BLaER1 (cell line): ENCODE results near the gene TXN.

ENCODE experiments used
- H3K27ac ChIP-seq: shearing (Covaris generic); formaldehyde crosslinking; 2 replicates; pipeline ENCODE4 v1.8.1; 2022
- H3K27me3 ChIP-seq: shearing (Covaris generic); formaldehyde crosslinking; 2 replicates; pipeline ENCODE4 v1.8.1; 2022
- H3K36me3 ChIP-seq: shearing (Covaris generic); formaldehyde crosslinking; 2 replicates; pipeline ENCODE4 v1.8.1; 2022
- H3K4me1 ChIP-seq: shearing (Covaris generic); formaldehyde crosslinking; 2 replicates; pipeline ENCODE4 v1.8.1; 2022
- H3K4me2 ChIP-seq: shearing (Covaris generic); formaldehyde crosslinking; 2 replicates; pipeline ENCODE4 v1.8.1; 2022
- H3K4me3 ChIP-seq: shearing (Covaris generic); formaldehyde crosslinking; 2 replicates; pipeline ENCODE4 v1.8.1; 2022
- H3K9ac ChIP-seq: shearing (Covaris generic); formaldehyde crosslinking; 2 replicates; pipeline ENCODE4 v1.8.1; 2022
- H3K9me3 ChIP-seq: shearing (Covaris generic); formaldehyde crosslinking; 2 replicates; pipeline ENCODE4 v1.8.1; 2022
- H4K20me1 ChIP-seq: shearing (Covaris generic); formaldehyde crosslinking; 2 replicates; pipeline ENCODE4 v1.8.1; 2022
- Cebpa-rat ChIP-seq: shearing (Covaris generic); IDR thresholded peaks from 2 replicates; pipeline ENCODE4 v1.8.1; 2022

Gene TXN

DNA sequence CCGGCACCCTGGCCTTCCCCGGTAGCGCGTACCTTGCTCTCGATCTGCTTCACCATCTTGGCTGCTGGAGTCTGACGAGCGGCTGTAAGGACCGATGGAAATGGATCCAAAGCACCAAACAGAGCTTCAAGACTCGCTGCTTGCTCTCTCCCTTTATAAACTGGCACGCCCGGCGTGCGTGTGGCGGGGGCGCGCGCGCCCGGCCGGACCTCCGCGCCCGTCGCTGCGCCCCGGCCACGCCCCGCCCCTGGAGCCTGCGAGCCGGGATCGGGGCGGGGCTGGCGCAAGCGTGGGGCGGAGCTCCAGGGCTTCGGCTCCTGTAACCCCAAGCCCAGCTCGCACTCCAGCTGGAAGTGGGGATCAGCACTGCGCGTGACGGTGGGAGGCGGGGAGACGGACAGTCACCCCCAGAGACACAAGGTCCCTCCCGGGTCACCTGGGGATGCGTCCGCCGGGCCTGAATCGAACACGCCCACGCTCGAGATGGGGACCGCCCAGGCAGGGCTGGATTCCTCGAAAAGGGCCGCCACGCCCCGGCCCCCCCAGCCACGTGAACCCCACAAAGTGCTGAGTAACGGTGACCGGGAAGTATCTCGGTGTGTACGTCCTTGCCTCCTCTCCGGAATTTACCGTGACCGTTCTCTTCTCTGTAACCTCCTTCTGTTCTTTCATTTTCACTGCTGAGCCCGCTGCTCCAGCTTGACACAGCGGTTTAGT, at the start of gene TXN:
TSS of gene TXN (minus strand) at position 128 of the 717 bp plus-strand sequence. CDS start at position 56, 72 bp downstream.
- H3K9ac ChIP-seq = peak within 1 kb of the TSS; percentile 92
- H3K36me3 ChIP-seq = peaks cover 3% of the 10 kb centered on the region; the same call in 1 of the 2 replicates
- H3K4me3 ChIP-seq = peak within 1 kb of the TSS; percentile 94
- H3K27me3 ChIP-seq = no peaks in the 10 kb centered on the region
- H3K4me2 ChIP-seq = peak within 1 kb of the TSS; percentile 94
- peaks cover 31% of the 10 kb centered on the region for H3K4me1 ChIP-seq
- peaks cover 41% of the 10 kb centered on the region for H4K20me1 ChIP-seq
- no peak for TF ChIP-seq Cebpa-rat
- no peaks in the 10 kb centered on the region for H3K9me3 ChIP-seq
- peak within 1 kb of the TSS; percentile 93 for H3K27ac ChIP-seq

DNA sequence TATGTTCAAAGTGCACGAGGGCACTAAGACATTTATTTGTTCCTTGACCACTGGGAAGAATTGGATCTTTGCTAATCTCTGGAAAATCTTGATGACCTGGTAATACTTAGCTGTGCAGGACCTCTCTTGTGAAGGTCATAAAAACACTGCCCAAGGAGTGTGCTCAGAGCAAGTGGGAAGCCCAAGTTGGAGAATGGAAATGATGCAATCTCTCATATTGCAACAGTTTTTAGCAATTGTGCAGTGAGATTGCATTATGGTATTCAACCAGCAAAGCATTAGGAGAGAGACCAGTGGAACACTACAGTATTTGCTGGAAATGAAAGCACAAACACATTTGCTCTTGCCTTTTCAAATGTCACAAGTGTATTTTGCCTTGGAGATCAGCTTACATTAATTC, 46.8 kb upstream of the TXN start:
- Histone ChIP-seq H3K27ac (no peak overlapping the region), H3K4me1 (no peaks in the 10 kb centered on the region), H4K20me1 (no peaks in the 10 kb centered on the region), H3K4me2 (no peak overlapping the region), H3K36me3 (no peaks in the 10 kb centered on the region), H3K4me3 (no peak overlapping the region), H3K27me3 (no peaks in the 10 kb centered on the region), H3K9me3 (no peaks in the 10 kb centered on the region; the same call in 1 of the 2 replicates), H3K9ac (no peak overlapping the region)
- TF ChIP-seq Cebpa-rat = no peak

DNA sequence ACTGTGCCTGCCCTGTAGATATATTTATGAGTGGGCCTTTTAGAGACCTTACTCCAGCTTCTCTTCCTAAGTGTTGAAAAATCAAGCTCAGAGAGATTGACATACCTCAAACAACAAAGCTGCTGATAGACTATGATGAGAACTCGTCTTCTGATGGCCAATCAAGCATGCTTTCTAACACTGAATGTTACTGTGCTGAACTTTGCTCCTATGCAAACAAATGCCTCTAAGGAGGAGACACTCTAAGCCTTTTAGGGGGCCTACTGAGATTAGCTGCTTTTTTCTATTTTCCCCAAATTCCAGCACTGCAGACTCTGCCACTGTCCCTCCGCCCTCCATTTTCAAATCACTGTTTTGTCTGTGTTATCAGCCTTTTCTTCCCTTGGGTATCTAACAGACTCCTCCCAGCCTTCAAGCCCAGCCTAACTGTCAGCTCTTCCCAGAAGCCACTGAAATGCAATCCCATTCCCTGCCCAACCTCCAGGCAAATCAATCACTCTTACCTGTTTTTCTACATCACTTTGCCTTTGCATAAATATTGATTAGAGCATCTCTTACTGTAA, 41.8 kb upstream of the TXN start:
- Histone ChIP-seq H3K9ac (no peak overlapping the region), H3K4me3 (no peak overlapping the region), H4K20me1 (no peaks in the 10 kb centered on the region), H3K27ac (no peak overlapping the region), H3K4me1 (no peaks in the 10 kb centered on the region), H3K4me2 (no peak overlapping the region), H3K36me3 (no peaks in the 10 kb centered on the region), H3K27me3 (no peaks in the 10 kb centered on the region), H3K9me3 (no peaks in the 10 kb centered on the region)
- TF ChIP-seq Cebpa-rat = no peak

DNA sequence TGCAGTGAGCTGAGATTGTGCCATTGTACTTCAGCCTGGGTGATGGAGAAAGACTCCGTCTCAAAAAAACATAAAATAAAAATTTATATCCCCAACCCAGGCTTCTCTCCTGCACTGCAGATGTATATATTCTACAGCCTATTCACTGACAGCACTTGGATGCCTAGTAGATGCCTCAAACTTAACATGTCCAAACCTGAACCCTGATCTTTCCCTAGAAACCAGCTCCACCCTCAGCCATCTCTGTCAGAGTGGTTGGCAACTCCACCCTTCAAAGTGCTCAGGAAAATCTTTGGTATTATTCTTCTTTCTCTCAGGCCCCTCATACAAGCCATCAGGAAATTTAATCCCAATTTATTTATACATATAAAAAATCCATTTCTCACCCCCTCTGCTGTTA, 36.9 kb upstream of the TXN start:
- Histone ChIP-seq H3K27ac (no peak overlapping the region), H3K9me3 (no peaks in the 10 kb centered on the region), H3K4me2 (no peak overlapping the region), H4K20me1 (no peaks in the 10 kb centered on the region), H3K9ac (no peak overlapping the region), H3K36me3 (no peaks in the 10 kb centered on the region), H3K4me3 (no peak overlapping the region), H3K27me3 (no peaks in the 10 kb centered on the region), H3K4me1 (no peaks in the 10 kb centered on the region)
- no peak for TF ChIP-seq Cebpa-rat

DNA sequence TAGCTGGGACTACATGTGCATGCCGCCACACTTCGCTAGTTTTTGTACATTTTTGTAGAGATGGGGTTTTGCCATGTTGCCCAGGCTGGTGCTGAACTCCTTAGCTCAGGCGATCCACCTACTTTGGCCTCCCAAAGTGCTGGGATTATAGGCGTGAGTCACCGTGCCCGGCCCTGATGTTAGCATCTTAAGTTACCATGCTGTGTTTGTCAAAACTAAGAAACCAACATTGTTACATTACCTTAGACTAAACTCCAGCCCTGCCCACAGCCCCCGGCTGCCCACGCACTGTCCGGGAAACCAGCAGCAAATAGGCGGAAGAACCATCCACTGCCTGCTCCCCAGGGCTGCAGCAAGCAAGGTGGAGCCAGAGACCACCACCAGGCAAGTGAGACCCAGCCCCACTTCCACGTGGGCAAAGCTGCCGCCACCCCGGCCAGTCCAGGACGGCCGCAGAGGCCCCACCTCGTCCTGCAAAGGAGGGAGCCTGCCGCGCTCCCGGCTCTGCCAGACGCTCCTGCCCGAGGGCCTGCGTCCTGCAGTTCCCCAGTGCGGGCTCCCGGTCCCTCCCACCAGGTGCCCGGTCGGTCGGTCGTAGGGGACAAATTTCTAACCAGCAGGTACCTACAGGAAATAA, 35.7 kb upstream of the TXN start:
- Histone ChIP-seq H3K4me2 (no peak overlapping the region), H3K9me3 (no peaks in the 10 kb centered on the region)

DNA sequence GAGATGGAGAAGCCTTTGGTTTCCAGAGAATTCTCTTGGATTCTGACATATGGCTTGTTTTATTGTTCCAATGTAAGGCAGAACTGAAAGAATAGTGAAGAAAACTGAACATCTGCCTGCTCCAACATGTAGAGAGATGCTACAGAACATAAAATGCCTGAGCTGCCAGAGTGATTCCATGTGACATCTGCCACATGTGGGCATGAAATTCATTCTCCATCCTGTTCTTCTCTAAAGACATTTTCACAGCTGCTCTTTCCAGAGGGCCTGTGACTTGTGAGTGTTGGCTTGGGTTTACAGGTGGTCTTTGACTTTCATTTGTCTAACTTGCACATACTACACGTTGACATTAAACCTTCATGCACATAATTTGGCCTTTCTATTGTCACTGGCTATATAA, 33.7 kb upstream of the TXN start:
- no peak overlapping the region for H3K27ac ChIP-seq
- H4K20me1 ChIP-seq = no peaks in the 10 kb centered on the region
- H3K27me3 ChIP-seq = no peaks in the 10 kb centered on the region
- no peaks in the 10 kb centered on the region for H3K4me1 ChIP-seq
- no peak for TF ChIP-seq Cebpa-rat
- no peak overlapping the region for H3K9ac ChIP-seq
- H3K4me2 ChIP-seq = no peak overlapping the region
- no peaks in the 10 kb centered on the region for H3K36me3 ChIP-seq
- H3K4me3 ChIP-seq = no peak overlapping the region
- no peaks in the 10 kb centered on the region for H3K9me3 ChIP-seq

More for the DNA sequence above, 35.7 kb upstream of the TXN start:
- Histone ChIP-seq H3K27me3 (no peaks in the 10 kb centered on the region), H4K20me1 (no peaks in the 10 kb centered on the region), H3K27ac (no peak overlapping the region), H3K4me3 (no peak overlapping the region), H3K4me1 (no peaks in the 10 kb centered on the region), H3K9ac (no peak overlapping the region), H3K36me3 (no peaks in the 10 kb centered on the region)
- no peak for TF ChIP-seq Cebpa-rat

DNA sequence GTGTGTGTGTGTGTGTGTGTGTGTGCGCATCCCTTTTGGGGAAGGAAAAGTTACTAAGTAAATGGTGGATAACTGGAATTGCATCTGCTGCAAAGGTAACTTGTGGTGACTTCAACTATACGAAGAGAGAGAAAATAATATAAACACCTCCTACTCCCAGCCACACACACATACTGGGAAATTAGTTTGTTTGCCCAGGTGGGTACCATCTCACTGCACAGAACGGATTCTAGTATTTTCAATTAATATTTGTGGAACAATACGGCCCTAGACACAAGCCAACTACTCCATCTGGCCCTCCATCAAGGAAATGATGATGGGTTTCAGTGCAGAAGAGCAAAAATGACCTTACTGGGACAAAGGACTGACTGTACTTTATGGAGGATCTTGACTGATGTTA, 32.2 kb upstream of the TXN start:
- Histone ChIP-seq H3K9ac (no peak overlapping the region), H3K27ac (no peak overlapping the region), H3K4me3 (no peak overlapping the region), H3K4me2 (no peak overlapping the region), H3K9me3 (no peaks in the 10 kb centered on the region), H3K4me1 (no peaks in the 10 kb centered on the region), H4K20me1 (no peaks in the 10 kb centered on the region), H3K27me3 (no peaks in the 10 kb centered on the region), H3K36me3 (no peaks in the 10 kb centered on the region)
- no peak for TF ChIP-seq Cebpa-rat

DNA sequence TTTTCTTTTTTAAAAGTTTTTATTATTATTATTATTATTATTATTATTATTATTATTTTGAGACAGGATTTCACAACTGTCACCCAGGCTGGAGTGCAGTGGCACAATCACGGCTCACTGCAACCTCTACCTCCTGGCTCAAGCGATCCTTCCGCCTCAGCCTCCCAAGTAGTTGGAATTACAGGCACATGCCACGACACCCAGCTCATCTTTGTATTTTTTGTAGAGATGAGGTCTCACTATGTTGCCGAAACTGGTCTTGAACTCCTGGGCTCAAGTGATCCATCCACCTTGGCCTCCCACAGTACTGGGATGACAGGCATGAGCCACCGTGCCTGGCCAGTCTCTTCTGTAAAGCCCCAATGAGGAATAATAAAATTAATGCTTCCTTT, 31.0 kb upstream of the TXN start:
- no peak for TF ChIP-seq Cebpa-rat
- H3K4me2 ChIP-seq = no peak overlapping the region
- H3K4me1 ChIP-seq = peaks cover 10% of the 10 kb centered on the region

DNA sequence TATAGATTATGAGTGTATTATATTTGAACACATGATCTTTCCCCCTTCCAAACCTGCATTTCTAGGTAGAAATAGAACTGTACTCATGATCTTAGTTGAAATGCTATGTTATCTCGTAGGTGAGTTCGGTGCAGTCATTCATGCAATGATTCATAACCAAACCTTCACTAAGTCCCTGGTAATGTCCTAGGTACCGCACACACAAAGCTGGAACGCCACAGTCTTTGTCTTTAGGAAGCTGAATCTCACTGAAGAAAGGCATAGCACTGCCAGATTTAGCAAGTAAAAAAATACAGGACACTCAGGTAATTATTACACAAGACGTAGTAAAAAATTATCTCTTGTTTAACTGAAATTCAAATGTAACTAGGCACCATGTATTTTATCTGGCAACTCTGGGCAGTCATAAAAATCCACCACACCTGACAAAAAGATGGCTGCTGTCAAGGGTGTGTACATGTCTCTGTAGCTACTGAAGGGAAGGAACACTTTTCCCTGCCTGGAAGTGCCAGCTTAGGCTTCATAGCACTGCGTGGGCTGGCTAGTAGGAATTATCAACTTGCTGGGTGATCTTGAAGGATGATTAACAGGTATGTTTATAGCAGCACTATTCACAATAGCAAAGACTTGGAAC, 28.0 kb upstream of the TXN start:
- Histone ChIP-seq H3K4me1 (peaks cover 15% of the 10 kb centered on the region), H3K4me3 (no peak overlapping the region), H3K4me2 (no peak overlapping the region), H3K9me3 (no peaks in the 10 kb centered on the region), H3K9ac (no peak overlapping the region), H3K27me3 (no peaks in the 10 kb centered on the region), H4K20me1 (no peaks in the 10 kb centered on the region), H3K36me3 (no peaks in the 10 kb centered on the region), H3K27ac (no peak overlapping the region)
- TF ChIP-seq Cebpa-rat = no peak

More for the DNA sequence above, 31.0 kb upstream of the TXN start:
- H3K36me3 ChIP-seq = no peaks in the 10 kb centered on the region
- no peaks in the 10 kb centered on the region for H3K27me3 ChIP-seq
- H3K4me3 ChIP-seq = no peak overlapping the region
- no peak overlapping the region for H3K9ac ChIP-seq
- H4K20me1 ChIP-seq = no peaks in the 10 kb centered on the region
- no peaks in the 10 kb centered on the region for H3K9me3 ChIP-seq
- no peak overlapping the region for H3K27ac ChIP-seq

DNA sequence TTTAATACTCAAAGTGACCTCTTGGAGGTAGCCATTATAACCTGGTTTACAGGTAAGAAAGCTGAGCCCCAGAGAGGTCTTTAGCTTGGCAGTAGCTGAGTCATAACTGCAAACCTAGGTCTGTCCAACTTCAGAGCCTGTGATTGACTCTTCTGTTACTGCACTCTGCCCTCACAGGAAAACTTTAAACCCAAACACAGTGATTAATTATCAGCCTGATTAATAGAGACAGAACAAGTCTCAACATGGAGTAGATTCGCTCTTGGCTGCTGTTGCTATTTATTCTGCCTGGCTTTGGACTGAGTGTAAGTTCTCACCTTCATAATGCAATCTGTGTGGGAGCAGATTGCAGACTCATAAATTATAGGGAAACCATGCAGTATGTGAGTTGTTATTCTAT, 27.4 kb upstream of the TXN start:
- Histone ChIP-seq H3K4me2 (no peak overlapping the region), H3K9ac (no peak overlapping the region), H3K27me3 (no peaks in the 10 kb centered on the region), H3K9me3 (no peaks in the 10 kb centered on the region), H3K36me3 (no peaks in the 10 kb centered on the region), H3K4me1 (peaks cover 15% of the 10 kb centered on the region), H4K20me1 (no peaks in the 10 kb centered on the region), H3K4me3 (no peak overlapping the region), H3K27ac (no peak overlapping the region)
- no peak for TF ChIP-seq Cebpa-rat
